ENCODE measurements around the gene TMEM106C.

The TMEM106C gene

GRCh38 chr12:47975816-47976215 lies 12.4 kb downstream of the TMEM106C start:
- no peak for DNase-seq (ENCODE audit: extremely low read depth, low read depth)
- TF ChIP-seq CTCF (IDR thresholded peaks at IDR 0.05; ENCODE audit: low read depth, low read length): no peak

- TF ChIP-seq CTCF (IDR thresholded peaks at IDR 0.05; ENCODE audit: low read depth, low read length): no peak
- no peak for DNase-seq (ENCODE audit: extremely low read depth, low read depth)
These were observed 13.8 kb downstream of the TMEM106C start for GRCh38 chr12:47977046-47977771.

- DNase-seq (ENCODE audit: extremely low read depth, low read depth): no peak
- no peak for TF ChIP-seq CTCF (IDR thresholded peaks at IDR 0.05; ENCODE audit: low read depth, low read length)
These were observed 14.6 kb downstream of the TMEM106C start for GRCh38 chr12:47977772-47978597.

GRCh38 chr12:47978598-47978873 lies 15.1 kb downstream of the TMEM106C start:
- TF ChIP-seq CTCF (IDR thresholded peaks at IDR 0.05; ENCODE audit: low read depth, low read length): no peak

GRCh38 chr12:47979166-47979565 lies 15.8 kb downstream of the TMEM106C start:
- no peak for DNase-seq (ENCODE audit: extremely low read depth, low read depth)
- no peak for TF ChIP-seq CTCF (IDR thresholded peaks at IDR 0.05; ENCODE audit: low read depth, low read length)

More at GRCh38 chr12:47978598-47978873, 15.1 kb downstream of the TMEM106C start:
- DNase-seq (ENCODE audit: extremely low read depth, low read depth): no peak

GRCh38 chr12:47979686-47980085 lies 16.3 kb downstream of the TMEM106C start:
- DNase-seq (ENCODE audit: extremely low read depth, low read depth): no peak
- TF ChIP-seq CTCF (IDR thresholded peaks at IDR 0.05; ENCODE audit: low read depth, low read length): no peak

- no peak for DNase-seq (ENCODE audit: extremely low read depth, low read depth)
- no peak for TF ChIP-seq CTCF (IDR thresholded peaks at IDR 0.05; ENCODE audit: low read depth, low read length)
These were observed 16.8 kb downstream of the TMEM106C start for GRCh38 chr12:47980197-47980596.
